Measurements from ENCODE around the gene COPS7A.
"Not testable (repeated sequence)": the region's sequence is repeated elsewhere in the genome, so short reads cannot be mapped to it uniquely, and the experiment has no call there.

Gene COPS7A

DNA sequence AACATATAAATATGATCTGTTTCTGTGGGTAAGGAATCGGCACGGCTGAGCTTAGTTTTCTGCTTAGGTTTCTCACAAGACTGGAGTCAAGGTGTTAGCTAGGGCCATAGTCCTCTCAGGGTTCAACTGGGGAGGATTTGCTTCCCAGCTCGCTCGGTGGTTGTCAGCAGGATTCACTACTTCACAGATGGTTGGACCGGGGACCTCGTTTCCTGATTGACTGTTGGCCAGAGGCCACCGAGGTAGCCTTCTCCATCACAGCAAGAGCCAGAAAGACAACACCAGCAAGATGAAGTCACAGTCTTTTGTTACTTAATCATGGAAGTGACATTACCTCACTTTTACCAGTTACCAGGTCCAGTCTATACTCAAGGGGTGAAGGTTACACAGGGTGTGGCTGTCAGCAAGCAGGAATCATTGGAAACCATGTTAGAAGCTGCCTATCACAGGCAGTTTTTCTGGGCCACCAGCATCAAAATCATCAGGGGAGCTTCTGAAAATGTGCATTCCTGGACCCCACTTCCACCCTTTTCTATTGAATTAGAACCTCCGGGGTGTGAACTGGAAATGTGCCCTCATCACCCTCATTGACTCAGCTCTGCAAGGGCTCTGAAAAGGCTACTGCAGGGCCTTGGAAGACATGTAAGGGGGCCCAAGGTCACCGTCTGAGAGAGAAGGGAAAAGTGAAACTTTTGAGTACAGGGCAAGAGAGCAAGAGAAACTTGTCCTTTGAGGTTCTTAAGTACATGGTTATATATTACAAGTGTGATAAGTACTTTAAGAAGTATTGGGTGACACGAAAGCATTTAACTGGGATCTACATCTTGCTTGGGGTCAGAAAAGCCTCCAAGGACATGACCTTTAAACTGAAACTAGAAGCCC is 10.9 kb downstream of the COPS7A start:
- no peak overlapping the region for H3K27ac ChIP-seq (ENCODE audit: low read length)
- H3K9ac ChIP-seq (ENCODE audit: low read length), result no peak overlapping the region

DNA sequence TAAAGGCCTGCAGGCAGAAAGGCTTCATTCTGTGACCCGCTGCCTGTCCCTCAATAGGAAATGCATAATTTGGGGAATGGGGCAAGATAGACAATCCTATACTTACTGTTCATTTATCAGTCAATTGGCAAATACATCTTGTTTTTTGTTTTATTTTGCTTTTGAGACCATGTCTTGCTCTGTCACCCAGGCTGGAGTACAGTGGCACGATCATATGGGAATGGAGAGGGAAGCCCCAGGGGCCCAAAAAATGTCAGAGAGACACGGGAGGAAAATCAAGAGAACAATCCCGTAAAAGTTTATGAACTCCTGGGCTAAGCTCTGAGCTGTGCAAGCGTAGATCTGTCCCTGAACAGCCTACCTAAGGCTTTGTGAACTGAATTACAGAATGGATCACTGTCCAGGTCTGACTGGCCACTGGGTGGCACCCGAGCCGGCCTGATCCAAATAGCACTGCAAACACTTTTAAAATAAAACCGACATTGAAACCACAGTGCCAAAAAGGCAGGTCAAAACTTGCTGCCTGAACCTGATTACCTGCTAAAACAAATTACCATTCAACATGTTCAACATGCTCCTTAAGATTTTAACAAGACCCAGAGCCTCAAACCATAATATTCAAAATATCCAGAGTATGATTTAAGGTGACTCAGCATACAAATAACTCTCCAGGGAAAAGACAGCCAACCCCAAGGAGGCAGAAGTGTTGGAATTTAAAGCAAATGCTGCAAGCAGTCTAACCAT is 11.8 kb downstream of the COPS7A start:
- Histone ChIP-seq H3K27ac (ENCODE audit: low read length) (no peak overlapping the region), H3K9ac (ENCODE audit: low read length) (peak overlapping the region; percentile 30; the same call in 1 of the 2 replicates), H3K4me3 (ENCODE audit: low read length) (no peak overlapping the region), H3K4me2 (ENCODE audit: low read depth, low read length) (peak overlapping the region; percentile 45; the same call in 1 of the 2 replicates), H3K9me2 (replicated peaks; ENCODE audit: insufficient read depth, low read length) (no peaks in the 10 kb centered on the region), H2AFZ (ENCODE audit: low read length) (peak overlapping the region; percentile 67), H3K27me3 (replicated peaks; ENCODE audit: insufficient read depth, low read length) (no peaks in the 10 kb centered on the region), H3K79me2 (ENCODE audit: low read length) (no peaks in the 10 kb centered on the region), H3F3A (ENCODE audit: insufficient read depth, low read length) (peaks cover 5% of the 10 kb centered on the region; the same call in 1 of the 2 replicates), H3K4me1 (ENCODE audit: low read length) (peaks cover 11% of the 10 kb centered on the region), H3K9me3 (replicated peaks; ENCODE audit: insufficient read depth, low read length) (no peaks in the 10 kb centered on the region), H4K20me1 (ENCODE audit: insufficient read depth, low read length) (no peaks in the 10 kb centered on the region), H3K36me3 (replicated peaks; ENCODE audit: insufficient read depth, low read length) (no peaks in the 10 kb centered on the region)
- DNase-seq, result peak; percentile 65
- TF ChIP-seq EZH2 (optimal IDR thresholded peaks at IDR 0.05; ENCODE audit: low read depth, low read length) (no peak), EZH2phosphoT487 (IDR thresholded peaks at IDR 0.05; ENCODE audit: low read length) (no peak)
- TF ChIP-seq, protein P1, sequence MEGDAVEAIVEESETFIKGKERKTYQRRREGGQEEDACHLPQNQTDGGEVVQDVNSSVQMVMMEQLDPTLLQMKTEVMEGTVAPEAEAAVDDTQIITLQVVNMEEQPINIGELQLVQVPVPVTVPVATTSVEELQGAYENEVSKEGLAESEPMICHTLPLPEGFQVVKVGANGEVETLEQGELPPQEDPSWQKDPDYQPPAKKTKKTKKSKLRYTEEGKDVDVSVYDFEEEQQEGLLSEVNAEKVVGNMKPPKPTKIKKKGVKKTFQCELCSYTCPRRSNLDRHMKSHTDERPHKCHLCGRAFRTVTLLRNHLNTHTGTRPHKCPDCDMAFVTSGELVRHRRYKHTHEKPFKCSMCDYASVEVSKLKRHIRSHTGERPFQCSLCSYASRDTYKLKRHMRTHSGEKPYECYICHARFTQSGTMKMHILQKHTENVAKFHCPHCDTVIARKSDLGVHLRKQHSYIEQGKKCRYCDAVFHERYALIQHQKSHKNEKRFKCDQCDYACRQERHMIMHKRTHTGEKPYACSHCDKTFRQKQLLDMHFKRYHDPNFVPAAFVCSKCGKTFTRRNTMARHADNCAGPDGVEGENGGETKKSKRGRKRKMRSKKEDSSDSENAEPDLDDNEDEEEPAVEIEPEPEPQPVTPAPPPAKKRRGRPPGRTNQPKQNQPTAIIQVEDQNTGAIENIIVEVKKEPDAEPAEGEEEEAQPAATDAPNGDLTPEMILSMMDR (IDR thresholded peaks at IDR 0.05; ENCODE audit: low read length), result peak; percentile 82

More for the DNA sequence above, 10.9 kb downstream of the COPS7A start:
- H3K36me3 ChIP-seq (replicated peaks; ENCODE audit: insufficient read depth, low read length), result no peaks in the 10 kb centered on the region
- peaks cover 11% of the 10 kb centered on the region for H3K4me1 ChIP-seq (ENCODE audit: low read length)
- no peak overlapping the region for H2AFZ ChIP-seq (ENCODE audit: low read length)
- H3K4me3 ChIP-seq (ENCODE audit: low read length), result no peak overlapping the region
- TF ChIP-seq, protein P1 (IDR thresholded peaks at IDR 0.05; ENCODE audit: low read length), result no peak
- no peak for TF ChIP-seq EZH2 (optimal IDR thresholded peaks at IDR 0.05; ENCODE audit: low read depth, low read length)
- TF ChIP-seq EZH2phosphoT487 (IDR thresholded peaks at IDR 0.05; ENCODE audit: low read length), result no peak
- H3K4me2 ChIP-seq (ENCODE audit: low read depth, low read length), result no peak overlapping the region
- peaks cover 5% of the 10 kb centered on the region; the same call in 1 of the 2 replicates for H3F3A ChIP-seq (ENCODE audit: insufficient read depth, low read length)
- no peaks in the 10 kb centered on the region for H3K79me2 ChIP-seq (ENCODE audit: low read length)
- no peak for DNase-seq
- H4K20me1 ChIP-seq (ENCODE audit: insufficient read depth, low read length), result no peaks in the 10 kb centered on the region
- no peaks in the 10 kb centered on the region for H3K9me2 ChIP-seq (replicated peaks; ENCODE audit: insufficient read depth, low read length)
- no peaks in the 10 kb centered on the region for H3K27me3 ChIP-seq (replicated peaks; ENCODE audit: insufficient read depth, low read length)
- H3K9me3 ChIP-seq (replicated peaks; ENCODE audit: insufficient read depth, low read length), result no peaks in the 10 kb centered on the region

- Histone ChIP-seq H3K9me2 (replicated peaks; ENCODE audit: insufficient read depth, low read length) (no peaks in the 10 kb centered on the region), H2AFZ (ENCODE audit: low read length) (no peak overlapping the region), H4K20me1 (ENCODE audit: insufficient read depth, low read length) (no peaks in the 10 kb centered on the region), H3K4me1 (ENCODE audit: low read length) (peaks cover 11% of the 10 kb centered on the region), H3K4me3 (ENCODE audit: low read length) (no peak overlapping the region), H3K4me2 (ENCODE audit: low read depth, low read length) (no peak overlapping the region), H3K9me3 (replicated peaks; ENCODE audit: insufficient read depth, low read length) (no peaks in the 10 kb centered on the region), H3K27me3 (replicated peaks; ENCODE audit: insufficient read depth, low read length) (no peaks in the 10 kb centered on the region), H3K9ac (ENCODE audit: low read length) (no peak overlapping the region), H3K27ac (ENCODE audit: low read length) (no peak overlapping the region), H3F3A (ENCODE audit: insufficient read depth, low read length) (peaks cover 5% of the 10 kb centered on the region; the same call in 1 of the 2 replicates), H3K79me2 (ENCODE audit: low read length) (no peaks in the 10 kb centered on the region), H3K36me3 (replicated peaks; ENCODE audit: insufficient read depth, low read length) (no peaks in the 10 kb centered on the region)
- DNase-seq, result no peak
- TF ChIP-seq, protein P1 (IDR thresholded peaks at IDR 0.05; ENCODE audit: low read length), result no peak
- TF ChIP-seq EZH2 (optimal IDR thresholded peaks at IDR 0.05; ENCODE audit: low read depth, low read length), result no peak
- TF ChIP-seq EZH2phosphoT487 (IDR thresholded peaks at IDR 0.05; ENCODE audit: low read length), result no peak
These were observed 12.9 kb downstream of the COPS7A start for GRCh38 chr12:6736754-6737153.

GRCh38 chr12:6742080-6742479 is 18.2 kb downstream of the COPS7A start:
- H3K36me3 ChIP-seq (replicated peaks; ENCODE audit: insufficient read depth, low read length); H3K79me2 ChIP-seq (ENCODE audit: low read length); H3K4me2 ChIP-seq (ENCODE audit: low read depth, low read length); H3K27ac ChIP-seq (ENCODE audit: low read length); H3K9me2 ChIP-seq (replicated peaks; ENCODE audit: insufficient read depth, low read length); DNase-seq; H4K20me1 ChIP-seq (ENCODE audit: insufficient read depth, low read length); H3K9ac ChIP-seq (ENCODE audit: low read length); H3F3A ChIP-seq (ENCODE audit: insufficient read depth, low read length); H3K9me3 ChIP-seq (replicated peaks; ENCODE audit: insufficient read depth, low read length); H3K4me1 ChIP-seq (ENCODE audit: low read length); H2AFZ ChIP-seq (ENCODE audit: low read length); H3K27me3 ChIP-seq (replicated peaks; ENCODE audit: insufficient read depth, low read length); H3K4me3 ChIP-seq (ENCODE audit: low read length): not testable (repeated sequence)
